Putamen (tissue), 1 donor: ENCODE measurements around the gene DHX34.

ENCODE experiments used
- DNase-seq: peaks from one replicate; pipeline ENCODE4 v3.0.0-alpha.2; 2016; ENCODE audit warnings: low spot score

The DHX34 gene

GRCh38 chr19:47418692-47419029 lies 69.5 kb downstream of the DHX34 start:
- no peak for DNase-seq

GRCh38 chr19:47419030-47419783 lies 70.1 kb downstream of the DHX34 start, which contains the start of gene MEIS3:
Gene MEIS3 (minus strand): TSS chr19:47419527. CDS start chr19:47419081, 446 bp downstream.
- no peak for DNase-seq

DNA sequence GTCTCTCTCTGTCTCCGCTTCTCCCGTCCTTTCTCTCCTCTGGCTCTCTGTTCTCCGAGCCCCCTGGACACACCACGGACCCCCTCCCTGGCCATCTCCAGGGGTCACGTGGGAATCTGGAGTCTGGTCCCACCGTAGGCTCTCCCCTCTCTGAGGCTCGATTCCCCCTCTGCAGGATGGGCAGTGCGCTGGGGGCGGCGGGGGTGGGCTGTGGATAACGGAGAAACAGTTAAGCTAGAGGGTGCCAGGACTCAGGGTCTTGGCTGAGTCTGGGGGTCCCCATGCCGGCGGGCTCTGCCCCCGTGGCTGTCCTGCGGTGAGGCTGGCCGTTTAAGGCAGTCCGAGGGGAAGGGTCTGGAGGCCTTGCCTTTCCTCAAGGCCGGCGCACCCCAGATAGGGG lies 70.7 kb downstream of the DHX34 start:
- no peak for DNase-seq

GRCh38 chr19:47421244-47421786 lies 72.2 kb downstream of the DHX34 start:
- no peak for DNase-seq

- no peak for DNase-seq
These were observed 72.8 kb downstream of the DHX34 start for GRCh38 chr19:47421844-47422395.

GRCh38 chr19:47422417-47423163 lies 73.5 kb downstream of the DHX34 start:
- no peak for DNase-seq

- DNase-seq: no peak
These were observed 74.2 kb downstream of the DHX34 start for GRCh38 chr19:47423203-47423882.

DNA sequence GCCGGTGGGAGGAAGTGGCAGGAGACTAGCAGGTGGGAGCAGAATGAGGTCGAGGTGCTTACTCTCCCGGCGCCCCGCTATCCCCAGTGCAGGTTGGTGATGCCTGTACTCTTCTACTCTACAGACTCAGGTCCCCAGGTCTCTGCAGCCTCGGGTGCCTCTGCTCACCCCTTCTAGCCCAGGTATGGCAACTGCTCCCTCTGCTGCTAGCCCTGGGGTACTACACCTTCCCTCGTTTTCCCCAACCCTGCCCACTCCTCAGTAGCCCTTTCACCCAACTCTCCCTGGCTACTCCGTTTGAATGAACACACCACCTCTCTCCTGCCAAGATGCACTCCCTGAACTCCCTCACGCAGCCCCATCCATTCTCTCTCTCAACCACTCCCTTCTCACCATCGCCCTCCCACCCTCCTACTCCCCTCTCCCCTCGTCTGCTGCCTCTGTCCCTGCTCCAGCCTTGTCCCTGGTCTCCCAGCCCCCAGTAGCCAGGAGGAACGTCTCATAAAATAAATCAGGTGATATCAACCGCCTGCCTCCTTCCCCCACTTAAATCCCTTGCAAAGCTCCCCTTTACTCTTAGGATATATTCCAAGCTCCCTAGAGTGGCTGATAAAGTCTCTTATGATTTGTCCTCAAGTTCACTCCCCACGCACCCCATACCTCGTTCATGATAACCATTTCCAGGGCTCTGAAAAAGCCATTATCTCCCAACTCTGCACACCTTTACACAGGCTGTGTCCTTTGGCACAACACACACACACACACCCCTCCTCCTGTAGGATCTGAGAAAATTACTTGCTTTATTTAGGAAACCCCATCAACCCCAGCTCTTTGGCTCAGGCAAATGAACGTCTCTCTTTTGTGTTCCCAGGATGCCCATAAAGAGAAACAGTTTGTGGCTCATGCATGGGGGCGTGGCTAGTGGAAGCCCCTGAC lies 78.4 kb downstream of the DHX34 start:
- DNase-seq: peak; percentile 23

DNA sequence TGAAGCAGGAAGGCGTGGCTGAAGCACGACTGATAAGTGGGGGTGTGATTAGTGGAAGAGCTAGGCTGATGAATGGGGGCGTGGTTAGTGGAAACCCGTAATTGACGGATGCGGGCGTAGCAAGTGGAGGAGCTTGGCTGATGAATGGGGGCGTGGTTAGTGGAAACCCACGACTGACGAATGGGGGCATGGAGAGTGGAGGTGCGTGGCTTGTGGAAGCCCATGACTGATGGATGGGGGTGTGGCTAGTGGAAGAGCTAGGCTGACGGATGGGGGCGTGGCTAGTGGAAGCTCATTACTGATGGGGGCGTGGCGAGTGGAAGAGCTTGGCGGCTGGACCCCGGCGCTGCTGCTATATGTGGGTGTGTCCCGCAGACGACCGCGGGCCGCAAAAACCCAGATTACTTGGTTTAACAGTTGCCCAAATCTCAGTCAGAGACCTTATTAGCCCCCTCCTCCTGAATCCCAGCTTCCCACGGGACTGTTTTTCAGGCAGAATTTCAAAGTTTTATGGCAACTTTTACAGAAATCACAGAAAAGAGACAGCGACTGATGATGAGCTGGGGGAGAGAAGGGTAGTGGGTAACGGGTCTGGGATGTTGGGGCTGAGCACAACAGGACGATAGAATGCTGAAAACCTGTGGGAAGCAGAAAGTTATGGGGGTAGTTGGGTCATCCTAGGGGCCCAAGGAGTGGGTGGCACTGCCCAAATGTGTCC lies 79.2 kb downstream of the DHX34 start:
- DNase-seq: peak; percentile 84

- no peak for DNase-seq
These were observed 80.2 kb downstream of the DHX34 start for GRCh38 chr19:47429140-47429793.

- no peak for DNase-seq
These were observed 81.1 kb downstream of the DHX34 start for GRCh38 chr19:47430041-47430802.

GRCh38 chr19:47432091-47432490 lies 83.0 kb downstream of the DHX34 start:
- DNase-seq: no peak
